ENCODE measurements around the gene TTLL6. TPM values are rescaled to one million over a fixed set of nuclear protein-coding genes. Genes with fewer than 3 reads are reported as not detected.

TTLL6 gene
- total and polyA plus RNA-seq, 12 donors: under 0.01 to 2.0 (median 0.44) TPM; not detected in 4

GRCh38 chr17:48769009-48769675 lies 47.9 kb downstream of the TTLL6 start:
- intact Hi-C loops (cut with DNase I): no loop called here
- no peak overlapping the region for H3K27ac ChIP-seq
- no peak for DNase-seq
- H3K4me1 ChIP-seq (replicated peaks in 1 of 2): no peaks in the 10 kb centered on the region
- no peak overlapping the region for H3K4me3 ChIP-seq
- TF ChIP-seq CTCF (IDR thresholded peaks at IDR 0.05) (no peak), POLR2A (IDR thresholded peaks at IDR 0.05) (no peak)
- no peaks in the 10 kb centered on the region for H3K36me3 ChIP-seq (replicated peaks in 1 of 2)
- no peaks in the 10 kb centered on the region for H3K9me3 ChIP-seq (replicated peaks in 1 of 3)
- 85 to 93% (median 92%) methylated on average over 5 of the region's 5 CpGs for WGBS, 4 donors
- H3K27me3 ChIP-seq: peaks cover 12% of the 10 kb centered on the region

GRCh38 chr17:48767263-48767774 lies 49.7 kb downstream of the TTLL6 start:
- Histone ChIP-seq H3K4me3 (no peak overlapping the region), H3K27ac (no peak overlapping the region), H3K36me3 (replicated peaks in 1 of 2) (no peaks in the 10 kb centered on the region), H3K4me1 (replicated peaks in 1 of 2) (no peaks in the 10 kb centered on the region), H3K9me3 (replicated peaks in 1 of 3) (no peaks in the 10 kb centered on the region), H3K27me3 (peaks cover 23% of the 10 kb centered on the region)
- DNase-seq: no peak
- WGBS, 4 donors: 72 to 93% (median 84%) methylated on average over 4 of the region's 4 CpGs
- intact Hi-C loops (cut with DNase I): no loop called here
- no peak for TF ChIP-seq POLR2A (IDR thresholded peaks at IDR 0.05)
- no peak for TF ChIP-seq CTCF (IDR thresholded peaks at IDR 0.05)

- intact Hi-C loops (cut with DNase I): no loop called here
- H3K9me3 ChIP-seq (replicated peaks in 1 of 3): no peaks in the 10 kb centered on the region
- H3K27ac ChIP-seq: no peak overlapping the region
- TF ChIP-seq POLR2A (IDR thresholded peaks at IDR 0.05) (no peak), CTCF (IDR thresholded peaks at IDR 0.05) (no peak)
- H3K27me3 ChIP-seq: peaks cover 34% of the 10 kb centered on the region
- no peak for DNase-seq
- 64 to 85% (median 71%) methylated on average over 6 of the region's 6 CpGs for WGBS, 4 donors
- H3K4me1 ChIP-seq (replicated peaks in 1 of 2): no peaks in the 10 kb centered on the region
- no peaks in the 10 kb centered on the region for H3K36me3 ChIP-seq (replicated peaks in 1 of 2)
- H3K4me3 ChIP-seq: no peak overlapping the region
These were observed 55.9 kb downstream of the TTLL6 start for GRCh38 chr17:48761114-48761513.

GRCh38 chr17:48760411-48760810 lies 56.6 kb downstream of the TTLL6 start:
- Histone ChIP-seq H3K9me3 (replicated peaks in 1 of 3) (no peaks in the 10 kb centered on the region), H3K4me1 (replicated peaks in 1 of 2) (no peaks in the 10 kb centered on the region), H3K36me3 (replicated peaks in 1 of 2) (no peaks in the 10 kb centered on the region), H3K4me3 (no peak overlapping the region), H3K27me3 (peaks cover 41% of the 10 kb centered on the region), H3K27ac (no peak overlapping the region)
- intact Hi-C loops (cut with DNase I): no loop called here
- TF ChIP-seq CTCF (IDR thresholded peaks at IDR 0.05) (no peak), POLR2A (IDR thresholded peaks at IDR 0.05) (no peak)
- WGBS, 4 donors: 24 to 35% (median 32%) methylated on average over 4 of the region's 4 CpGs
- peak; percentile 28 to 80 (median 74) for DNase-seq
